DLD1 (cell line): ENCODE results near the gene ACOT13.
"Not testable (repeated sequence)": the region's sequence is repeated elsewhere in the genome, so short reads cannot be mapped to it uniquely, and the experiment has no call there.

Experiments used
- in situ Hi-C: cut with HindIII; loops from 2 replicates; pipeline ENCODE4 v1.10.0; 2017; ENCODE audit warnings: low sequenced_read_pairs

ACOT13 gene

GRCh38 chr6:24666641-24667377 lies at the start of gene ACOT13, which contains the start of gene TDP2:
Gene ACOT13 (plus strand): TSS chr6:24667077. CDS start chr6:24667264, 187 bp downstream.
Gene TDP2 (minus strand): TSS chr6:24666899. CDS start chr6:24666862, 37 bp downstream.
- in situ Hi-C loops: no loop called here

DNA sequence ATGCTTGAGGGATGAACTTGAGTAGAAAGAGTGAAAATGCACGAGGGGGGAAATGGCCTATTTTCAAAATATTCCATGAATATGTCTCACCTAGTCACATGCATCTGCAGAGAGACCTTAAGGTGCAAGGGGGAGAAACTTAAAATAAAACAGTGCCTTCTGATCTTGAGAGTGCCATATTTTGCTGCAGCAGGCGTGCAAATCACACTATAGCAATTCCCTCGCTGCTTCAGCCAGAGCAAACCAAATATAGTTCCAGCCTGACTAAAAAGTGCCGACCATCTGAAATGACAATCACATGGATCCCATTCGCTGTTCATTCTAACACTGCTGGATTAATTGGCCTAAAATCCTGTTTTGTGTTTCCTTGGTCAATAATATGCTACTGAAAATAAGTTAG lies 47.2 kb upstream of the ACOT13 start:
- in situ Hi-C loops: no loop called here

DNA sequence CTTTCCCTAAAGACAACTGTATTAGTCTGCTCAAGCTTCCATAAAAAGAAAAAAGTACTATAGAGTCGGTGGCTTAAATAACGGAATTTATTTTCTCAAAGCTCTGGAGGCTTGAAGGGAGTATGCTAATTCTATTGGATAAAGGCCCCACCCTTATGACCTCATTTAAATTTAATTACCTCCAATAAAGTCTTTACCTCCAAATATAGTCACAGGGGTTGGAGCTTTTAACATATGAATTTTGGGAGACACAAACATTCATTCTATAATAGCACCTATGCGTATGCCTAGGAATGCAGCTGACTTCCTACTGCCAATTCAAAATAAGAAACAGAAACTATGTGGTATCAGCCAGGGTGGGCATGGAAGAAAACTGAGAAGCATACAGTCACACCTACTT lies 46.2 kb upstream of the ACOT13 start:
- in situ Hi-C loops: no loop called here

DNA sequence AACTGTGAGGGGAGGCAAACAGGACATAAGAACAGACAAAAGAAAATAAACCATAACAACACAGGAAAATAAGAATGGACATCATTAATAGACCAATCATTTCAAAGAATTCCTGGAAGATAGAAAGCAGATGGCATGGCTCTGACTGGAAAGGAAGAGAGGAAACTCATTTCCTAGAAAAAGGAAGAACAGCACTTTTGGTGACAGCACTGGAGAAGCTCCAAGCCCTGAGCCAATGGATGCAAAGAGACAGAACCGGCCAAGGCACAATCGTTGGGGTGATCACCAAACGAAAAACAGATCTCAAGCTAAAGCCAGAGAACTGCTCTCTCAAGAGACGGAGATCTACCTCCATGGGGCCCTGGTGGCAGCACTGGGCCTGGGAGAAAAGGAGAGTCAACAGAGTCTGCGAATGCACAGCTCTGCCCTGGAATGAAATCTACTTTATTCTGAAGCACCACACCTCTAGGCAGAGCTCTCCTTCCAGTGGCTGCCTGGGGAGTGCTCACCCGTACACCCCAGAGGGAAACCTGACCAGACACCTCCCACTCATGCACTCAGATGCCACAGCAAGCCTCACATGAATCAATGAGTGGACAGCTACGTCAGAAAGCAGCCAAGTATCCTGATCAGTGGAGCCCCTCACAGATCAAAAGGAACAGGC lies 45.1 kb upstream of the ACOT13 start:
- in situ Hi-C loops: no loop called here

- in situ Hi-C loops: no loop called here
These were observed 35.9 kb upstream of the ACOT13 start for GRCh38 chr6:24630856-24631505.

DNA sequence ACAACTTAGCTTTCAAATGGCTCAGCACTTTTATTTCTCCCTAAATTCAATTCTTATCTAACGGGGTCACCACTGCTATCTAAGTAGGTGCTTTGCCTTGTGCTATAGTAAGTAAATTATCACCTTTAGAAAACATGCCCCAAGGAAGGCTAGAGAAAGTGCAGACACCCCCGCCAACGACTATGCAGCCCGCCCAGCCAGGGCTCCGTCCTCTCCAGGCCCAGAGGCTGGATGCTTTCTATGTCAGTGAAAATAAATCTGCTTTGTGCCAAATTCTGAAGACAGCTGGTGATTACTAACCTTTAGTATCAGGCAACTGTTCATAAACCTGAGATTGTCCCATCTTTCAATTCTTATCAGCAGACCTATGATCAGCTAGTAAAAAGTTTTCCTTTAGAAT lies 35.2 kb upstream of the ACOT13 start:
- in situ Hi-C loops: no loop called here

- in situ Hi-C loops: no loop called here
These were observed 34.3 kb upstream of the ACOT13 start for GRCh38 chr6:24632573-24632972.

DNA sequence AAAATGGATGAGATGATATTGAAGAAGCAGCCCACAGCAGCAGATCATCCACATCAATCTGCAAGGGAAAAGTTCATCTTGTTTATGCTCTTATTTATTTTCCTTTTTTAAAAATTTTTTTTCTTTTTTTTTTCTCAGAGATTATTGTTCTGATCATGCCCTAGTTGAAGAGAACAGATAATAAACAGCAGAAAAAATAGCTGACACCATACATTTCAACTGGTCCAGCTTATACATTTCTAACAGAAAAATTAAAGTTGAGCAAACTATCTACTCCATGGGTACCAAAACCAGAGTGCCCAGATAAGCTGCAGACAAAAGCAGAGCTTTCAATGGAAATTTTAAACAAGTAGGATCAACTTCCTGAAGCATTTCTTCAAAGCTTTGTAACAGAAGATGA lies 30.2 kb upstream of the ACOT13 start:
- in situ Hi-C loops: no loop called here

- in situ Hi-C loops: no loop called here
These were observed 26.7 kb upstream of the ACOT13 start for GRCh38 chr6:24640166-24640565.

GRCh38 chr6:24640631-24641030 lies 26.2 kb upstream of the ACOT13 start:
- in situ Hi-C loops: not testable (repeated sequence)

DNA sequence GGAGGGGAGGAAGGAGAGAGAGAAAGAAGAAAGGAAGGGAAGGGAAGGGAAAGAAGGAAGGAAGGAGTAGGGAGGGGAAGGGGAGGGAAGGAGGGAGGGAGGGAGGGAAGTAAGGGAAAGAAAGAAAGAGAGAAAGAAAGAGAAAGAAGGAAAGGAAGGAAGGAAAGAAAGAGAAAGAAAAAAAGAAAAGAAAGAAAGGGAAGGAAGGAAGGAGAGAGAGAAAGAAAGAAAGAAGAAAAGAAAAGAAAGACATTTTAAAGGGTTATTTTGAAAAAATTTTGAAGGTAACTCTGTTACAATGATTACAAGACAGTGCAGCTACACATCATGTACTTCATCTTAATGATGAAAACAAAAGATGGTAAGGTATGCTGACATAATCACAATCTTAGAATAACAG lies 24.8 kb upstream of the ACOT13 start:
- in situ Hi-C loops: no loop called here

- in situ Hi-C loops: no loop called here
These were observed 23.0 kb upstream of the ACOT13 start for GRCh38 chr6:24643920-24644319.

DNA sequence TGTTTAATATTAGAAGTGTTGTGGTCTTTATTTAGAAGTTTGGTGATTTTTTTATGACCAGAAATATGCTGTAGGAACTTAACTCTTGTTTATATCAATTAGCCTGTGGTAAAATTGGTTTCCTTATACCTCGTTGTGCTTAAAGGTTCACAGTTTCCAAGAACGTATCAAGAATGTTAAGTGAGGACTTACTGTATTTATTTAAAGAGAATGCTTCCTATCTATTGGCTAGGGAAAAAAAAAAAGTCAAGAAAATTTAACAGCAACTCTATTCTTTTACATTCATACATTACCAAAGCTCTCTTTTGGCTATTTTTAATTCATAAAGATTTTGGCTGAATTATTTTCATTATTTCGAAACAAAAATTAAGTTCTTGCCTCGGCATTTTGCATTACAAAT lies 22.5 kb upstream of the ACOT13 start:
- in situ Hi-C loops: no loop called here

GRCh38 chr6:24646771-24647170 lies 20.1 kb upstream of the ACOT13 start:
- in situ Hi-C loops: no loop called here

- in situ Hi-C loops: no loop called here
These were observed 18.6 kb upstream of the ACOT13 start for GRCh38 chr6:24648276-24648675.

DNA sequence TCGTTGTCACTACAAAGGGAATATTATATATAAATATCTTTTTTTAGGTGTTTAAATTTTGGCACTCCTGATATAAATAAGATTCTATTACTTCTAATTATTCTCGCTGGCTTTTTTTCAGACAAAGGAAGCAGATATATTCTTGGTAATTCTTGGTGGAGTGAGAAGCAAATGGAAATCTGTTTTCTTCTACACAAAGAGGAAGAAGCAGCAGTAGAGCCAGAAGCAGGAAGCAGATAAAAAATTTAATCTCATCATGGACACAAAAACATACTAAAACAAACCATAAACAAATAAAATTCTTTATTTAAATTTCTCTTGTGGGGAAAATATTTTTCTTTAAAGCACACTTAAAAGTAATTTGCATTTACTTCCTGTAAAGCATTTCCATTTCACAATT lies 17.2 kb upstream of the ACOT13 start:
- in situ Hi-C loops: no loop called here

- in situ Hi-C loops: no loop called here
These were observed 16.5 kb upstream of the ACOT13 start for GRCh38 chr6:24650365-24650764.

DNA sequence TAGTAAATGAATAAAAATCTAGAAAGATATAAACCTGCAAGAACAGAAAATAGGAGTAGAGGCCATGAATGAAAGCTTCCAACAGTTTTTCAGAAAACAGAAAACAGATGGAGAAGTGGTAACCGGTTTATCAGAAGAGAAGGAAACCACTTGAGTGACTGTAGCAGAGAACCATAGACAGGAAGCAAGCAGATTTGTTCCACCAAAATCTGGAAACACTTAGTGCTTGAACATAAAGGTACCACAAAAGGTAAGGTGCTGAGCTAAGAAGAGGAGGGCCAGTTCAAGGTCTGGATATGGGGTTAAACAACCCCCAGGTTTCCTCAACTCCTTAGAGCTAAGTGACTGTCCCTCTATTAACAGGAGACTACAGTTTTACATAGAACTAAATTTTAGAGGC lies 11.7 kb upstream of the ACOT13 start:
- in situ Hi-C loops: no loop called here

GRCh38 chr6:24658573-24659560 lies 8.0 kb upstream of the ACOT13 start:
- in situ Hi-C loops: no loop called here

DNA sequence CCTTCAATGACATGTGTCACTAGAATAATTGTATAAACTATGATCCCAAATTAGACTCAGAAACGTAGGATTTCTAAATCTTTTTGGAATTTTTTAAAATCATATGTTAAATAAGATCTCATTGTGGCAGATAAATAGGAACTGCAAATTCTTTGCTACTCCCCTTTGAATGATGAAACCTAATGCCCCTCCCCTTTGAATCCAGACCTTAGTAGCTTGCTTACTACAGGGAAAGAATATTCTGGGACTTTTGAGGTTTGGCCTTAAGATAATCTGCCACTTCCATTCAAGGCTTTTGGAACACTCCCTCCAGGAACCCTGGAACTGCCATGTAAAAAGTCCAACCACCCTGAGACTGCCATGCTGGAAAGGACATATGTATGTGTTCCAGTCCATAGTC lies 7.3 kb upstream of the ACOT13 start:
- in situ Hi-C loops: no loop called here

GRCh38 chr6:24660105-24660504 lies 6.8 kb upstream of the ACOT13 start:
- in situ Hi-C loops: no loop called here
